Measurements from ENCODE around the gene C1QTNF5.
A peak's percentile ranks its signal among the peaks of the same experiment; 100 is the strongest.

Gene C1QTNF5

DNA sequence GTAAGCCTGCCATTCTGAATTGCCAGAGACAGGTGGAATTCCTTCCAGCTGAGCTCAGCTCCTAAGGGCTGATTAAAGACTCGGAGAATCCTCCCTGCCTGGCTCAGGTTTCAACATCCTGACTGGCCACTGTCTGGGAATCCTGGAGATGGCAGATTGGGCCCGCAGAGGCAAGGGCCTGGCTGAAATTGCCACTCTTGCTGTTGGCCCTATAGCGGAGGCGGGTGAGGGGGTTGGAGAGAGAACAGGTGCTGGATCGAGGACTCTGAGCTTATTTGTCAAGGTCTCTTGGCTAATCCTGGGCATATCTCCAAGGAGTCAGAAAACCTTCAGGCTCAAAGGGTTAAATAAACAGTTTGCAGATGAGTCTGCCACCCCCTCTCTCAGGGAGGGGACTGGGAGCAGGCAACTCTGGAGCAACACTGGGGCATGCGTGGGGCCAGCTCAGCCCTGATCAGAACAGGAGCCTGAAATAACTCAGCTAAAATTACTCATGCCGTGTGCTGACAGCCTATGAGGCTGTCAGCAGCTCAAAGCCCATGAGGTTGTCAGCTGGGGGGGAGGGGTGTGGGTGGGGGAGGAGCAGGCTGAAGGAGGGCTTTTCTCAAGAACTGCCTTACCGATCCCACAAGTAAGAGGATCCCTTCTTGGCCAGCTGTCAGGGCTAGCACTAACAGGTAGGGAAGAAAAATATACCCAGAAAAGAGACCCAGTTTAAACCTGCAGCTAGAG is 20.5 kb upstream of the C1QTNF5 start:
- DNase-seq = peak; percentile 66

- DNase-seq = no peak
Measured at GRCh38 chr11:119359365-119360214, 18.9 kb upstream of the C1QTNF5 start.

GRCh38 chr11:119357074-119357473 is 16.4 kb upstream of the C1QTNF5 start:
- DNase-seq = no peak

DNA sequence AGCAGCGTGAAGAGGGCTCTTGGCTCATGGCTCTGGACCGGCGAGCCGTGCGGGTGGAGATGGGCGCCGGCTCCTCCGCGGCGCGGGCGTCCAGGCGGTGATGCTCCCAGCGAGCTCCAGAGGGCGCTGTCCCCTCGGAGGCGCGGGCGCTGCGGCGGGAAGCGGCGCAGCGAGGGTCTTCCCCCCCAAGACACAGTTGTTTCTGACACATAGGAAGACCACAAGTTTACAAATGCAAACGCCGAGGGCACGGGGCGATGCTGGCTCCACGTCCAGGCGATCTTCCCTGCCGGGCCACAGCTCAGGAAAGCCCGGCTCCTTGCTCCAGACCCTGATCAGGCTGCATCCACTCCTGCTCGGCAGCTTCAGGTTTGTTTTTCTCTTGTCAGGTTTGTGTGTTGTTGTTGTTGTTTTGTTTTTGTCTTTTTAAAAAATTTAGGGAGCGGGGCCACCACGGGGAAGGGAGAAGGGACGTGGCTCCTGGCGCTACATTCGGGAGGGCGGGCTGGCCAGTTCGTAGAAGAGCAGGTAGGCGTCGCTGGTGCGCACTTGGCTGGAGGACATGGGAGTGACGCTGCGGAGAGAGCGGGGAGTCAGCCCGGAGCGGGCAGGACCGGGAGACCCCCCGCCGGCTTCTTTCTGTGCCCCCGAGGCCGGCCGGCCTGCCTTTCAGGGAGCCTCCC is 15.8 kb upstream of the C1QTNF5 start:
- peak; percentile 92 for DNase-seq

DNA sequence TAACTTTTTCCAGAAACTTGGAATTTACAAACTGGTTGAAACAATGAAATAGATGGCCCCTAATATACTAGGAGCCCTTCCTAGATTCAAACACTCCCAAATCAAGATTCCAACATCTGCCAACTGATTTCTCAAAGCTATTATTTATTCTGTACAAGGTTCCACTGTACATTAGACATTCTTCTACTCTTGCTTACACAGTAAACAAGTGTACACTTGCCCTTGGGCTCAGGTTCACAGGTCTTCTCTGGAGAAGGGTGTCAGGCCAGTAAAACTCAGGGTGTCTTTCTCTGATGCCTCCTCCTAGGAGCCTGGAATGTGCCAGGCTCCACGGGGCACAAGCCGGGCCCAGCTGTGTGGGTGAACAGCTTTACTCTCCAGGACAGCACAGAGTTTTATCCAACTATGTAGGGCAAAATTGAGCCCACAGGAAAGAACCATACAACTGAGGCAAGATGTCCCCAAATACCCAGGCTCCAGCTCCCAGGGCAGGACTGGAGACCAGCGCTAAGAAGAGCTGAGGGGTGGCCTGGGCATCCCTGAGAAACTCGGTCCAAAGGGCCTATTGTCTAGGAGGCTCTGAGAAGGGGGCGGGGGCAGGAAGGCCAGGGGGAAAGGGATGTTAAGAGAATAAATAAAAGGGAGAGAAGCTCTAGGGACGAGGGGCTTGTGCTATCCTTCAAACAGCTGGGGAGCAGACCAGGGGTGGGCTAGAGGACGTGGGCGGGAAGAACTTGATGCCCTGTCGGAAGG is 14.6 kb upstream of the C1QTNF5 start:
- DNase-seq = no peak

DNA sequence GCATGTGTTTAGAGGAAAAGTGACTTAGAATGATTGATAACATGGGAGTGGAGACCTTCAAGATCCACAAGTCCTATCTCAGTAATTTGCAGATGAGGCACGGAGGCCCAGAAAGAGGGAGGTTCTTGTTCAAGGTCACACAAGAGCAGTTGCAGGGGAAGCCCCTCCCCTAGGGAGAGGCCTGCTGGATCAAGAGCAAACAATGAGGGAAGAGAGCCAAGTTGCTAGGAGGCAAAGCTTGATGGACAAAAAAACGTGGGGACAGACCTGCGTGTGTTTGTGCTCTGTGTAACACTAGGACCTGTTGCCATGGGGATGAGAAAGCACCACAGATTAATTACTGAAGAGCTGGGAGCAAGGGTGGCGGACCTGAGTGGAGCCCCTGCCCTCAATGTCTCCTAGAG is 12.2 kb upstream of the C1QTNF5 start:
- DNase-seq = peak; percentile 35

DNA sequence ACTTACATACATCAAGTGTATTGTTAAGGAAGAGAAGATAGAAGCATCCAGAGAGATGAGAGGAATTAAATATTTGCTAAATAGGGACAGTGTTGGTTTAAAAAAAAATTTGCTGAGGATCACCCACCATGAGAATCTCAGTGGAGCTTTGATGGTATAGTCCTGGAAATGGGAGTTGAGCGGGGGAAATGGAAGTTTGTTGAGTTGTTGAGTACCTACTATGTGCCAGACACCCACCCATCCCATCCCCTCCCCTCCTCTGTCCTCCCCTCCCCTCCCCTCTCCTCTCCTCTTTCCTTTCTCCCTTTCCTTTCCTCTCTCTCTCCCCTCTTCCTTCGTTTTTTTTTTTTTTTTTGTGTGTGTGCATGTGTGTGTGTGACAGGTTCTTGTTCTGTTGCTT is 10.5 kb upstream of the C1QTNF5 start:
- no peak for DNase-seq

DNA sequence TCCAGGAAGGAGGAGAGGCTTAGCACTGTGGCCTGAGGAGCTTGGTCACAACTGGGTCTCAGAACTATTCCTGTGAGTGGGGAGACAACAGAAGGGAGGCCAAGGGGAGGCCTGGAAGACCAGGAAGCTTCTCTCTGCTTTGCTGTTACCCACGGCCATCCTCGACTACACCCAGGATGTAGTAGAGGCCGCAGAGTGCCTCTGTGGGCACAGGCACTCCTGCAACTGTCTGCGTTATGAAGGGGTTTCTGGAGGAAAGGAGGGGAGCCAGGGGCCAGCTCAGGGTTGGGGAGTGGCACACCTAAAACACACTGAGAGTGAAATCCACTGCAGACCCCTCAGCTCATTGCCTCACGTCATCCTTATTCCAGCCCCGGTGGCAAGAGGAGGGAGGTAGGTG is 9.6 kb upstream of the C1QTNF5 start:
- no peak for DNase-seq

- DNase-seq = no peak
Measured at GRCh38 chr11:119347940-119348605, 7.4 kb upstream of the C1QTNF5 start.

DNA sequence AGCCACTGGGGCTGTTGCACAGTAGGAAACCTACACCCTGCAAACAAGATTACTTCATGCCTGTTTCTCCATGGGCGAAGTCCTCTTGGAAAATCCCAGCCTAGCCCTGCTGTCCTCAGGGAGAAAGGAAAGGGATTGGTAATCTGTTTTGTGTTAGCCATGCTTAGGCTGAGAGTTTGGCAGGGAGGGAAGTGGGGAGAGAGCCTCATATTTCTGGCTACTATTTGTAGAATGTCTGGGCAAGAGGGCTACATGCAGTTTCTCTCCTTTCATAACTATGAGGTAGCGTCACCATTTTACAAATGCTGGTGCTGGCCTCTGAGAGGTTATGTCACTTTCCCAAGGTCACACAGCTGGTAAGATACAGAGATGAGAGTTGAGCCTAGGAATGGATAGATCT is 6.6 kb upstream of the C1QTNF5 start:
- no peak for DNase-seq

- no peak for DNase-seq
Measured at GRCh38 chr11:119346605-119347004, 5.9 kb upstream of the C1QTNF5 start, which contains the start of gene MFRP. Gene MFRP (minus strand): TSS chr11:119346705. CDS start chr11:119346513, 192 bp downstream.

GRCh38 chr11:119345685-119346084 is 5.0 kb upstream of the C1QTNF5 start:
- DNase-seq = no peak

DNA sequence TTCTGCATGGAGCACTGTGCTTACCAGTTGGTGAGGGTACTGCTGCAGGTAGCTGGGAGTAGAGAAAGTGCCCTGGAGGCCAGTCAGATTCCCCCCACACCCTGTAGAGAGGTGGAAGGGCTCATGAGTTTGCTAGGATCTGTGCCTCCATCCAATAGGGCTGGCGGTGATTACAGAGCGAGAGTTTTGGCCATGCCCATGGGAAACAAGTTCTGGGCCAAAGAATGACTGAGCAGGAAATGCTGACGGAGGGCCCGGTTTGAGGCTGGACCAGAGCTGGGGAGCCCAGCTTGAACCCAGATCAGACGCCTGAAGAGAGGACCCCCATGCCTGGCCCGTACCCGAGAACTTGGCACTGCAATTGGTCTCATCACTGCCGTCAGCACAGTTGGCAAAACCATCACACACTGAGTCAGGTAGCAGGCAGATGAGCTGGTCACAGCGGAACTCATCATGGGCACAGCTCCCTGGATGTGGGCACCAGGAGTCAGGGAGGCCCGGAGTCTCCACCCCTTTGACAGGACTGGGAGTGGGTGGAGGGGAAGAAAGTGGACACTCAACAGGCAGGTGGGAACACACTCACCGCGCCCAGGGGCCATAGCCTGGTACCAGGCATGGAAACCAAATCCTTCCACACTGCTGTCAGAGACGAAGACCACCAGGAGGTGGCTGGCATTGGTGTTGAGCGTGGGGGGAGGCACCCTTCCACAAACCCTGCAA is 3.8 kb upstream of the C1QTNF5 start:
- DNase-seq = no peak

DNA sequence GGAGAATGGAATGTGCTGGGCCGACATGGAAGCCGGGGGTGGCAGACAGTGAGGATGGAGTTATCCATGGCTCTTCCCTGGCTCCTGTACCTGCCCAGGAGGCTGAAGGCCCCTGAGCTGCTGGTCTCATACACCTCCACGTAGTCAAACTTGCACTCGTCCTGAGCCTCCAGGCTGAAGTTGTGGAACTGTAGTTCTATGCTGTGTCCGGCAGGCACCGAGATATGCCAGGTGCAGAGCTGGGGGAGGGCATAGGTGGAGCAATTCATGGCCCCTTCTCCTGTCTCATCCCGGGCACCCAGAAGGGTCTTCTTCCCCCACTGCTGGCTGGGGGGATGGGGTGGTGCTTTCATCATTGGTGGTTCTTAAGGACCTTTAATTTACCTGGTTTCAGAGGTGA is 3.0 kb upstream of the C1QTNF5 start:
- no peak for DNase-seq

- DNase-seq = no peak
Measured at GRCh38 chr11:119342362-119343130, 1.9 kb upstream of the C1QTNF5 start.

DNA sequence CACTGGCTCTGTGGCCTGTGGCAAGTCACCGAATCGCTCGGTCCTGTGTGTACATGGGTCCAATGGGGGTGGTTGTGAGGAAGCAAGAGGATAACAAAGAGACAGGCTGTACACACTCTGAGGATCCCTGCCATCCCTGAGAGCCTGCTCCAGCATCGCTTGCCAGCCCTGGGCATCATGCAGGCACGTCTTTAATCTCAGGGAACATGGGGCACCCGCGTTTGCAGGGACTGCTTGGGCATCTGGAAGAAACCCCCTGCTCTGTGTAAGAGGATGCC is 1.3 kb upstream of the C1QTNF5 start:
- no peak for DNase-seq

GRCh38 chr11:119341222-119342022 is 739 bp upstream of the C1QTNF5 start:
- DNase-seq = no peak

DNA sequence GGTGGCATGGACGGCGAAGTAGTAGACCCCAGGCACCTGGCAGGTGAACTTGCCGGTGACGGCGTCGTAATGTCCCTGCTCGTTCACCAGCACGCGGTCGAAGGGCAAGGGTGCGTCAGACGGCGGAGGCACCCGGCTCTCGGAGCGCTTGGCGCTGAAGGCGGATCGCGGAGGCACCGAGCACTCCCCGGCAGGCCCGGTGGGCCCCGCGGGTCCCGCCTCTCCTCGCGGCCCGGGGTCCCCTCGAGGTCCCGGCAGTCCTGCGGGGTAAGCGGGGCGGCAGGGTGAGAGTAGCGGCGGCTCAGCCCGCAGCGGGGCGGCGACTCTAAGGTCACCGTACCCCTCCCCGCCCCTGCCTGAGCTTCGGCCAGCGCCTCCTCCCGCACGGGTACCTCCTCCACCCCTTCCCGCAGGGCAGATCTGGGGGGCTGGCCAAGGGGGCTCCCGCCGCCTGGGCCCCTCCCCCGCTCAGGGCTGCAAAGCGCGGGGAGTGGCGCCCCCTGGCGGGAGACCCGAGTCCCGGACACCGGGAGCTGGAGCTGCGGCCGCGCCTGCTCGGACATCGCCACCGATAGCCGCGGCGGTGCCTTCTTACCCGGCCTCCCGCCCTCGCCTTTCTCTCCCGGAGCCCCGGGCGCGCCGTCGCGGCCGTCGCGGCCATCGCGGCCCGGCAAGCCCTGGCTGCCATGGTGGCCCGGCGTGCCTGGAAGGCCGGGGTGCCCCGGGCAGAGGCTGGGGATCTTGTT is 921 bp downstream of the C1QTNF5 start:
- DNase-seq = peak; percentile 90

All from right kidney (tissue), 1 donor.